NOMO-1 treated with DMSO at 0.1 percent for 48 hours (cell line): Measurements from ENCODE around the gene MICU1.
"Not testable (repeated sequence)": the region's sequence is repeated elsewhere in the genome, so short reads cannot be mapped to it uniquely, and the experiment has no call there.

Source experiments
- DNase-seq: peaks from one replicate; lab custom pipeline; 2025; ENCODE audit not compliant: unreplicated experiment; lab: John Stamatoyannopoulos, UW

MICU1 gene

GRCh38 chr10:72460284-72460876 lies 165.5 kb downstream of the MICU1 start:
- DNase-seq, result no peak

- peak; percentile 8 for DNase-seq
Observed at GRCh38 chr10:72459301-72459700, 166.6 kb downstream of the MICU1 start.

- peak; percentile 27 for DNase-seq
Observed at GRCh38 chr10:72455889-72456595, 169.8 kb downstream of the MICU1 start.

GRCh38 chr10:72449941-72450441 lies 175.9 kb downstream of the MICU1 start:
- no peak for DNase-seq

GRCh38 chr10:72445851-72446250 lies 180.0 kb downstream of the MICU1 start:
- DNase-seq, result no peak

- not testable (repeated sequence) for DNase-seq
Observed at GRCh38 chr10:72442969-72443368, 182.9 kb downstream of the MICU1 start.

- no peak for DNase-seq
Observed at GRCh38 chr10:72435570-72435969, 190.3 kb downstream of the MICU1 start.

- DNase-seq, result not testable (repeated sequence)
Observed at GRCh38 chr10:72430936-72431335, 194.9 kb downstream of the MICU1 start.

- no peak for DNase-seq
Observed at GRCh38 chr10:72429931-72430330, 195.9 kb downstream of the MICU1 start.

GRCh38 chr10:72426986-72427385 lies 198.9 kb downstream of the MICU1 start:
- no peak for DNase-seq

- no peak for DNase-seq
Observed at GRCh38 chr10:72425133-72425532, 200.7 kb downstream of the MICU1 start.

- no peak for DNase-seq
Observed at GRCh38 chr10:72424561-72424960, 201.3 kb downstream of the MICU1 start.

- no peak for DNase-seq
Observed at GRCh38 chr10:72423426-72423825, 202.5 kb downstream of the MICU1 start.

GRCh38 chr10:72421885-72422540 lies 203.9 kb downstream of the MICU1 start:
- no peak for DNase-seq

- no peak for DNase-seq
Observed at GRCh38 chr10:72419241-72419640, 206.6 kb downstream of the MICU1 start.

- DNase-seq, result no peak
Observed at GRCh38 chr10:72418679-72419078, 207.2 kb downstream of the MICU1 start.

GRCh38 chr10:72417971-72418370 lies 207.9 kb downstream of the MICU1 start:
- DNase-seq, result no peak

GRCh38 chr10:72416661-72417060 lies 209.2 kb downstream of the MICU1 start:
- DNase-seq, result no peak

- DNase-seq, result no peak
Observed at GRCh38 chr10:72414642-72415041, 211.2 kb downstream of the MICU1 start.

GRCh38 chr10:72409167-72409566 lies 216.7 kb downstream of the MICU1 start:
- DNase-seq, result no peak

- DNase-seq, result no peak
Observed at GRCh38 chr10:72407927-72408600, 217.8 kb downstream of the MICU1 start.

GRCh38 chr10:72407471-72407870 lies 218.4 kb downstream of the MICU1 start:
- no peak for DNase-seq
